Body of pancreas (tissue), 4 donors: ENCODE measurements around the gene PRDM10. TPM values are rescaled to one million over a fixed set of nuclear protein-coding genes. Genes with fewer than 3 reads are reported as not detected.

Source experiments
- ATAC-seq: fragments of 150-250 bp; one replicate; pipeline ENCODE4 v1.9.1; 2016
- DNase-seq, 4 donors: peaks; one replicate each; pipeline ENCODE4 v3.0.0-alpha.2; 2019
- H3K27ac ChIP-seq, 4 donors: fragments of 200-600 bp; sonication (generic); 1 replicate in 3 of 4; 2 replicates in 1 of 4; pipeline versions ENCODE4 v1.5.1 to v1.6.1; 2016 to 2019; ENCODE audit warnings: mild to moderate bottlenecking in 1 of 4, mixed read lengths in 1 of 4, moderate library complexity in 1 of 4
- H3K27me3 ChIP-seq, 2 donors: fragments of 200-600 bp; sonication (generic); one replicate each; pipeline ENCODE4 v1.6.0; 2016; ENCODE audit warnings: mild to moderate bottlenecking in 1 of 2
- H3K36me3 ChIP-seq, 2 donors: fragments of 200-600 bp; sonication (generic); replicated peaks in 1 of 2; 2 replicates each; pipeline ENCODE4 v1.5.1; 2016; ENCODE audit warnings: low read depth in 2 of 2; ENCODE audit not compliant: insufficient read depth in 1 of 2
- H3K4me1 ChIP-seq: fragments of 200-600 bp; sonication (generic); one replicate; pipeline ENCODE4 v1.6.0; 2016
- H3K4me3 ChIP-seq, 2 donors: fragments of 200-600 bp; sonication (generic); 1 replicate in 1 of 2; 2 replicates in 1 of 2; pipeline ENCODE4 v1.5.1; 2016 to 2019
- H3K9me3 ChIP-seq, 3 donors: fragments of 200-600 bp; sonication (generic); 1 replicate in 2 of 3; 2 replicates in 1 of 3; pipeline ENCODE4 v1.5.1; 2016
- CTCF ChIP-seq, 7 experiments: fragments of 450-650 bp in 4 of 7; fragments of 200-600 bp in 3 of 7; sonication (generic) in 3 of 7; IDR thresholded peaks; one replicate each; pipeline ENCODE4 v1.5.1; 2016 to 2019; ENCODE audit warnings: antibody characterized with exemption in 7 of 7
- POLR2A ChIP-seq, 3 donors: fragments of 450-650 bp; IDR thresholded peaks; one replicate each; pipeline ENCODE4 v1.6.1; 2016; ENCODE audit warnings: antibody characterized with exemption in 3 of 3, mild to moderate bottlenecking in 2 of 3
- WGBS, 2 donors: methylation state at CpG; one replicate each; pipeline ENCODE4 v1.1.5; 2017; 5-methylcytosine and 5-hydroxymethylcytosine counted together
- intact Hi-C: fragments of 100-400 bp; cut with DNase I; formaldehyde crosslinking; loops from one replicate; pipeline ENCODE4 v1.15.1; 2023
- total RNA-seq, 2 donors: library from RNA; depleted of rRNA; stranded (reverse); fragments of >200 nt; gene quantifications; one replicate each; pipeline ENCODE4 v1.1.0, GENCODE V29; 2016

Gene PRDM10
- total RNA-seq, 2 donors from 2014 or later = 4.7 to 14.5 TPM

- intact Hi-C loops = loop anchor here (10.0 kb wide), 1 partner anchor 61 kb away; the partner anchor contains the start of gene APLP2
- 1 to 3% methylated on average over 8 of the region's 8 CpGs for WGBS, 2 donors
- no peak for TF ChIP-seq CTCF (IDR thresholded peaks at IDR 0.05)
- peak in 1 of 3 donors; percentile 42 for TF ChIP-seq POLR2A (IDR thresholded peaks at IDR 0.05)
- H3K36me3 ChIP-seq = no peaks in the 10 kb centered on the region
- ATAC-seq = peak; percentile 35
- H3K27ac ChIP-seq = peak overlapping the region; percentile 99 to 100 (median 99)
- peaks cover 22% of the 10 kb centered on the region for H3K4me1 ChIP-seq
- DNase-seq = peak in 3 of 4 donors; percentile 75 to 77 (median 77)
- no peaks in the 10 kb centered on the region for H3K27me3 ChIP-seq
- peak overlapping the region; percentile 20 to 89 for H3K4me3 ChIP-seq
- H3K9me3 ChIP-seq = no peaks in the 10 kb centered on the region
Observed at GRCh38 chr11:130003717-130004001, 1.0 kb upstream of the PRDM10 start.

- intact Hi-C loops = loop anchor here (10.0 kb wide), 1 partner anchor 62 kb away; the partner anchor contains the start of gene APLP2
- Histone ChIP-seq H3K27ac (peak overlapping the region; percentile 99 to 100 (median 99)), H3K27me3 (no peaks in the 10 kb centered on the region), H3K4me3 (peak overlapping the region; percentile 20 to 89), H3K36me3 (no peaks in the 10 kb centered on the region), H3K9me3 (no peaks in the 10 kb centered on the region), H3K4me1 (peaks cover 26% of the 10 kb centered on the region)
- TF ChIP-seq CTCF (IDR thresholded peaks at IDR 0.05) (peak in 3 of 7 experiments; percentile 2 to 14 (median 7)), POLR2A (IDR thresholded peaks at IDR 0.05) (peak; percentile 80 to 83 (median 82))
- ATAC-seq (peak; percentile 85), DNase-seq (peak; percentile 93 to 95 (median 94))
- WGBS, 2 donors = 0% methylated on average over 13 to 65 of the region's 65 CpGs
Observed at GRCh38 chr11:130002846-130003716, 446 bp upstream of the PRDM10 start.

GRCh38 chr11:130001461-130002351 is 929 bp downstream of the PRDM10 start:
- intact Hi-C loops = loop anchor here (10.0 kb wide), 1 partner anchor 63 kb away; the partner anchor contains the start of gene APLP2
- peak; percentile 43 for ATAC-seq

More at GRCh38 chr11:130001461-130002351, 929 bp downstream of the PRDM10 start:
- Histone ChIP-seq H3K27me3 (no peaks in the 10 kb centered on the region), H3K4me3 (peak overlapping the region; percentile 65 to 89), H3K4me1 (peaks cover 27% of the 10 kb centered on the region), H3K27ac (peak overlapping the region; percentile 99 to 100 (median 99)), H3K9me3 (no peaks in the 10 kb centered on the region), H3K36me3 (no peaks in the 10 kb centered on the region)
- WGBS, 2 donors = 1% methylated on average over 9 to 86 of the region's 90 CpGs
- peak in 1 of 3 donors; percentile 14 for TF ChIP-seq POLR2A (IDR thresholded peaks at IDR 0.05)
- no peak for TF ChIP-seq CTCF (IDR thresholded peaks at IDR 0.05)
- DNase-seq = peak in 2 of 4 donors; percentile 17 to 37
